Activated T-cell treated with anti-CD3 and anti-CD28 coated beads, Interleukin-2, amount 50 U/mL, for 48 hours (primary cell): ENCODE measurements around the gene SH2D6.
"Not testable (repeated sequence)": the region's sequence is repeated elsewhere in the genome, so short reads cannot be mapped to it uniquely, and the experiment has no call there.

Source experiments
- DNase-seq, 2 experiments: peaks; one replicate each; pipeline ENCODE4 v3.0.0-alpha.2; 2020

SH2D6 gene

GRCh38 chr2:85398426-85399182 is 19.9 kb upstream of the SH2D6 start:
- no peak for DNase-seq

GRCh38 chr2:85399183-85399455 is 19.4 kb upstream of the SH2D6 start:
- no peak for DNase-seq

- no peak for DNase-seq
Observed at GRCh38 chr2:85400023-85400422, 18.5 kb upstream of the SH2D6 start.

- DNase-seq, result no peak
Observed at GRCh38 chr2:85400541-85401463, 17.7 kb upstream of the SH2D6 start.

GRCh38 chr2:85401464-85401805 is 17.1 kb upstream of the SH2D6 start:
- DNase-seq, result no peak

GRCh38 chr2:85401844-85402243 is 16.7 kb upstream of the SH2D6 start:
- no peak for DNase-seq

GRCh38 chr2:85405201-85406059 is 13.1 kb upstream of the SH2D6 start:
- DNase-seq, result peak; percentile 79 to 84

- DNase-seq, result peak; percentile 54 to 63
Observed at GRCh38 chr2:85409845-85410583, 8.5 kb upstream of the SH2D6 start, which contains the start of gene CAPG. Gene CAPG, minus strand, starts transcription at chr2:85410366. Its CDS starts 8,221 bp downstream, at chr2:85402145.

GRCh38 chr2:85410584-85411404 is 7.7 kb upstream of the SH2D6 start:
- no peak for DNase-seq

- no peak for DNase-seq
Observed at GRCh38 chr2:85411405-85411748, 7.1 kb upstream of the SH2D6 start.

- peak; percentile 68 to 73 for DNase-seq
Observed at GRCh38 chr2:85413592-85414420, 4.7 kb upstream of the SH2D6 start.

- not testable (repeated sequence) for DNase-seq
Observed at GRCh38 chr2:85414421-85414759, 4.1 kb upstream of the SH2D6 start.

- no peak for DNase-seq
Observed at GRCh38 chr2:85414761-85415553, 3.6 kb upstream of the SH2D6 start.

GRCh38 chr2:85415980-85416650 is 2.4 kb upstream of the SH2D6 start:
- DNase-seq, result no peak

GRCh38 chr2:85419009-85419675 is 628 bp downstream of the SH2D6 start:
- no peak for DNase-seq

- peak; percentile 97 to 99 for DNase-seq
Observed at GRCh38 chr2:85420536-85421259, 2.2 kb downstream of the SH2D6 start.

GRCh38 chr2:85421260-85422071 is 3.0 kb downstream of the SH2D6 start:
- no peak for DNase-seq
